Fibroblast of skin of scalp (primary cell): ENCODE results near the gene GLIS1.

Experiments
- DNase-seq: peaks from one replicate; pipeline ENCODE4 v3.0.0-alpha.2; 2013

The GLIS1 gene

DNA sequence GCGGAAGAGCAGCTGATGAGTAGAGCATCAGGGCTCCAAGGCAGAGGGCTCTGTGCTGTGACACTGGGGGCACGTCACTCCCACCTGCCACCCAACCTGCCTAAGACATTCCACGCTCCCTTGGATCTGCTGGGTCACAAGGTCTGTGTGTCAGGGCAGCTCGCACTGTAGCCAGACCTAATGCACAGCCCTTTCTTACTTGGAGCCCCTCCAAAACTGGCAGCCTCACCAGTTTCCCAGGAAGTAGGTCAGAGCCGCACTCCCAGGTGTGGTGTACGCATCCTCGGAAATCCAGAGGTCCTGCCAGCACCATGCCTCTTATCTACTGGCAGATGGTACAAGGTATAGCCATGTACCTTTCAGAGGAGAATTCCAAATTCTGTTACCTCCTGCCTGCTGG is 257.5 kb downstream of the GLIS1 start:
- no peak for DNase-seq

DNA sequence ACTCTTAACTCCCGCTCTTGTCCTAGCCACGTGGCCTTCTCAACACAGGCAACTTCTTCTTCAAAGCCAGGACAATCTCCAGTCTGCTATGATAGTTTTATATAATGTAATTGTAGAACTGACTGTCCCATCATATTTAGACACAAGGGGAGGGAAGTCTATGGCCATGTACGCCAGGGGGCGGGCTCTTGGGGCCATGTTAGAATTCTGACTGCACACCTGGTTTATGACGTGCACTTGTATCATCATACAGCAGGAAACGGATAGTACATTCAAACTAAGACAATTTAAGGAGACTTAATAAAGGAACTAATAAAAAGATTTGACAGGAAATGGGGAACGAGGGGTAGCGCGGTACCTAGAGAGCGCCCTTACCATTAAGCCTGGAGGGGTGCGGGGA is 258.3 kb downstream of the GLIS1 start:
- no peak for DNase-seq

DNA sequence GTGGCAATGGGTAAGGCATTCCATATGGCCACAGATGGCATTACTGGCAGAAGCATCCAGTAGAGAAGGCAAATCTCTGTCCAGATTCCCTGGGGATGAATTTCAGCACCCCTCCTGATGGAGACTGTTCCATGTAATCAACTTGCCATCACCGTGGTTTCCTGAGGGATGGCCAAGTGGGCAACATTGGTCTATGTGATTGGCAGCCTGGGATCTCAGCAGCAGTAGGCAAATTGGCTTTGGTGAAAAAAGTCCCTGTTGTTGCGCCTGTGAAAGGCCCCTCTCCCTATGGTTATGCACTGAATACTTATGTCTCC is 260.5 kb downstream of the GLIS1 start:
- no peak for DNase-seq

DNA sequence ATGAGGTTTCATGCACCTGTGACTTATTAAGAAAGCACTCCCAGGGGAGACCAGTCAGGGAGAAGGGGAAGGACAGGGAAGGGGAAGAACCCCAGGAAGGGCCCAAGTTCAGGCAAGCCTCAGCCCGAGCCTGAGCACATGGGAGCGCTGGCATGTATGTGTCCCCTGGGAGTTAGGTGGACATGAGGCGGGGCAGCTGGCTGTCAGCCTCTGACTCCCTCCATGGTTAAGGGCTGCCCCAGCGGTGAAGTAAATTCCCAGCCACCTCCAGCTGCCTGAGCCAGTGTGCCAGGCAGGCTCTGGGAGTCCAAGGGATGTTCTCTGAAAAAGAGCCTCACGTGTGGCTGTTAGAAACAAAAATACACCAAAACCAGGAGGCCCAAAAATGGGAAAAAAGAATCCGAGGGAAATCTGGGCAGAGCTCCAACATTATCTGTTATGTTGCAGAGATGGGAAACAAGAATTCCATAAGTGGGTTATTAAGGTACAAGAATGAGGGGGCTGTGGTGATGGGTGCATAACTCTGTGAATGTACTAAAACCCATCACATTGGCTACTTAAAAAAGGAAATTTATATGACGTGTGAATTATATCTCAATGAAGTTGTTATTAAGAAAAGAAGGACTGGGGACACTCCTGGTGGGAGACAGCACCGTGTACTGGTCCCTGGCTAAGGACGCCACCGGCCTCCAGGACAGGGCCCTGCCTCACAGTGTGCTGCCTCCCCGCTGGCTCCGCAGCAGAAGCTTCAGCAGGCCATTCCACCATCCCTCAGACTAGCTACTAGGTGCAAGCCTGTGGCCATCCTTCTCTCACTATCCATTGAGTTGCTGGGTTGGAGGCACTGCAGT is 261.1 kb downstream of the GLIS1 start:
- peak; percentile 65 for DNase-seq

DNA sequence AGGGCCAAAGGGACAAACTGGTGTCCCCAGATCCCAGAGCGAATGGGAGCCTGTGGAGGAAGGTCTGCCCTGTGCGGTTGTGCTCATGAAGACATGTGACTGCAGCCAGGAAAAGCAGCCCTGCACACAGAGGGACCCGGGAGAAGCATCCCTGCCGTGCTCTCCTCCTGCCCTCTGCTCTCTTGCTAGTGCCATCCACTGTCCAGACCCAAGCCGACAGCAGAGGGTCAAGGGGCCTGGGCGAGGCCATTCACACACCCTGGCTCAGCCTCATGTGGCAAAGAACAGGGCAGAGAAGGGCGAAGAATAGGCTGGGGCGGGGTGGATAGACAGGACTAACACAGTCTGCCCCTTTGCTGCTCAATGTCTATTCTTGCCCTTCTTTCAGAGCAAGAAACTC is 262.4 kb downstream of the GLIS1 start:
- no peak for DNase-seq

DNA sequence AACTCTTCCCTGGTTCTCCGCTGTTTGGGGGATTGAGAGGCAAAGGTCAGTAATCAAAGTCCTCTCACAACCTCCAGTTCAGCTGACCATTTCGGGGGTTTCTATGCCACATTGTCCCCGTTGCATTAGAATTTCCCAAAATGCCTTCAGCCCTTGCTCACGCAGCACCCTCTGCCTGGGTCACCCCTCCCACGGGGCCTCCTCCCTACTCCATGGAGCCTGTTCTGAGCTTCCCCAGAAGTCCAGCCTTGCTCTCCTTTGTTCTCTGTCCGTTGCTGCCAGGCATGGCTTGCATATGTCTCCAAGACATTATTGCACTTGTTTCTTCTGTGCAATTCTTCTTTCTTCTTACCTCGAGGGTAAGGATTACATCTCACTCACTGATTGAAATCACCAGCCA is 263.3 kb downstream of the GLIS1 start:
- no peak for DNase-seq

DNA sequence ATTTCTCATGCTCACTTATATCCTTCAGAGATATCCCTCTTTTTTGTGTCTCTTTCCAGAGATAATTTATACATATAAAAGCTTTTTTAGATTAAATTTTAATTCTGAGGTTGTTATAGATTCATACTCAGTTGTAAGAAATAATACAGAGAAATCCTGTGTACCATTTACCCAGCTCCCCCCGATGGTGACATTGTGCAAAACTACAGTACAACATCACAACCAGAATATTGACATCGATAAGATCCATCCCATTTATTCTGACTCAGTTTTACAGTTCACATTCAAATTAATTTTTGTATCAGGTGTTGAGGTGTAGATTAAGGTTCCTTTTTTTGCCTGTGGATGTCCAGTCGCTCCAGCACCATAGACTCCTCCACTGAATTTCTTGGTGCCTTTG is 265.5 kb downstream of the GLIS1 start:
- no peak for DNase-seq

DNA sequence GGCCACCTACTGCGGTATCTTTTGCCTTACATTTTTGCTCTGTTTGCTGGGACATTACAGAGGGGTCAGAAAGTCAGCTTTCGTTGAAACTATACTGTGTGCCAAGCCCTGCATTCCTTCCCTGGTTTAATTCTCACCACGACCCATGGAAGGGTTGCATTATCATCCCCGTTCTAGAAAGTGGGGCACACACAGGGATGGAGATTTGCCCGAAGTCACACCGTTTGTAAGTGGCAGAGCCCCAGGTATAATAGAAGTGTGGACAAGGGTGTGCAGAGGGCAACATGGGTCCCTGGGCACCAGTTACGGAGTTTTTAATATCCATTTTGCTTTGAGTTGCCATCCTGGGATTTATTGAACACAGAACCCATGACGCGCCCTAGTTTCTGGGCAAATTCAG is 268.0 kb downstream of the GLIS1 start:
- DNase-seq, result no peak

DNA sequence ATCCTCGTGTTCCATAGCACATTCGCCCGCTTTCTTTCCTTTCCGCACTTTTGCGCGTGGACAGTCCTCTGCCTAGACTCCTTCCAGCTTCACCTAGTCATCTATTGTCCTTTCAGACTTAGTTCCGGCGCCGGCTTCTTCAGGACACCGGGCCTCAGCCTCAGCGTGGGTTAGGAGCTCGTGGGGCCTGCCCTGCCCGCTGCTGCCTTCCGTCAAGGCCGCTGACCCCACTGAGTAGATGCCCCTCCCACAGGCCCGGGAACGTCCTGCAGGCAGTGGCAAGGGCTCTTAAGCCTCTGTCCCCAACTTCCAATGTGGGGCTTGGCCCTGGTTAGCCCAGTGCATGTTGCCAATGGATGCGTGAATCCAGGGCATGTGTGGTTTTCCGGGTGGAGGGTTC is 268.4 kb downstream of the GLIS1 start:
- DNase-seq, result no peak

DNA sequence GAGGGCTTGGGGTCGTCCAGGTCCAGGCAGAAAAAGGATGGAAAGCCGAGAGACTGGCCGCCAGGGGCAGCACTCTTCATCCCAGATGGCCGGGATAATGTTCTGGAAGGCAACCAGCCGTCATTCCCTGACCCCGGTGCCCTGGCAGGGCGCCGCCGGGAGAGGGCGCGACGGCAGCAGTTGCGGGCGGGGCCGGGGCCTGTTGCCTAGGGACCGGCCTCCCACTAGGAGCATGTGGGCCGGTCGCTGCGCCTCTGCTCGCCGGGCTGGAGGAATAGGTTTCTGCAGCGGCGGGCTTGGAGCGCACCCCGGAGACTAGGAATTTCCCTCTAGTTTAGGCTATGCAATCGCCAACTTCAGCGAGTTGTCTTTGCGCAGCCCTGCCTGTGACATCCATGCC is 268.8 kb downstream of the GLIS1 start:
- DNase-seq, result peak; percentile 86

DNA sequence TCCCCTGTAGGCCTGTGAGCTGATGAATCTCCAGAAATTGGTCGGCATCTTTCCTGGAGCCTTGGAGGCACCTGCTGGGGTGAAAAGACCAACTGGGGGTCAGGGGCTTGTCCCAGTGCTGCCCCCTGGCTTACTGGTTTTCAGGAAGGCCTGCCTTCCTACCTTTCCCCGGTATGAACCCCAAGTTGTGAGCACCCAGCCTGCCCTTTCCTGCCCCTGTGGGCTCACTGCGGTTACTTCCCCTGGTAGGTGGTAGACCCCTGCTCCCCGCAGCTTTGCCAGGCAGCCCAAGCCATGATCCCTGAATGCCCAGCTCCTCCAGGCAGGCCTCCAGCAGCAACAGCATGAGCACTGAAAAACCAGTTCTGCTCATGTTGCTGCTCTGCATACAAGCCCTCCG is 269.6 kb downstream of the GLIS1 start:
- DNase-seq, result no peak

DNA sequence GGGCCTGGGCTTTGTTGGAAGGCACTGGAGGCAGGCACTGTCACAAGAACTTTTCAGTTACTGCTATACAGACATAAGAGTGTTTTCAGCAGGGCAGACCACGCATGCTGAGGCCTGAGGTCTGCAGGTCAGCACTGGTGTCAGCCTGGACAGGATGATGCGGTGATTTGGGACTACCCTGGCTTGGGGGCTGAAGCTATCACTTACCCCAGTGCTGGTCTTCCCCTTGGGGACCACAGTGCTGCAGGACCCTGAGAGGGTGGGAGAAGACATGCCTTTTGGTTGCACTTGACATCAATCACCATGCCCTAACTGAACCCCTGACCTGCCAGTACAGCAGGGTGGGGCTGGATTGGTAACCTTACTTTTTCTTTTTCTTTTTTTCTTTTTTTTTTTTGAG is 270.6 kb downstream of the GLIS1 start:
- DNase-seq, result no peak

DNA sequence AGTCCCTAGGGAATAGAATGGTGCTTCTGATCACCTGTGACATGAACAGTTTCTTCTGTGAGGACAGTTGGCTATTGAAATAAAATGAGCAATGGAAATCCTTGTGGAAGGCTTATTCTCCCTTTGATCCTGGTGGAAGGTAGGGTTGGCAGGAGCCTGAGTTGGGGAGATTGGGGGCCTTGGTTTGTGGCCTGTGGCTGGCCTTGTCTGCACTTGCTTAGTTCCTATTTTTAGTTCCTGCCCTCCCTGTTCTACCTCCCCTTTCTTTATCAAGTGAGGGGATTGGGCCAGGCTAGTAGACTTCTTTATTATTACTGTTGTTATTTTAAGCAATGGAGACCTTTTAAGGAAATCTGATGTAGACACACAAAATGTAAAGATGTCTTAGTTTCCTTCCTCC is 271.6 kb downstream of the GLIS1 start:
- no peak for DNase-seq

DNA sequence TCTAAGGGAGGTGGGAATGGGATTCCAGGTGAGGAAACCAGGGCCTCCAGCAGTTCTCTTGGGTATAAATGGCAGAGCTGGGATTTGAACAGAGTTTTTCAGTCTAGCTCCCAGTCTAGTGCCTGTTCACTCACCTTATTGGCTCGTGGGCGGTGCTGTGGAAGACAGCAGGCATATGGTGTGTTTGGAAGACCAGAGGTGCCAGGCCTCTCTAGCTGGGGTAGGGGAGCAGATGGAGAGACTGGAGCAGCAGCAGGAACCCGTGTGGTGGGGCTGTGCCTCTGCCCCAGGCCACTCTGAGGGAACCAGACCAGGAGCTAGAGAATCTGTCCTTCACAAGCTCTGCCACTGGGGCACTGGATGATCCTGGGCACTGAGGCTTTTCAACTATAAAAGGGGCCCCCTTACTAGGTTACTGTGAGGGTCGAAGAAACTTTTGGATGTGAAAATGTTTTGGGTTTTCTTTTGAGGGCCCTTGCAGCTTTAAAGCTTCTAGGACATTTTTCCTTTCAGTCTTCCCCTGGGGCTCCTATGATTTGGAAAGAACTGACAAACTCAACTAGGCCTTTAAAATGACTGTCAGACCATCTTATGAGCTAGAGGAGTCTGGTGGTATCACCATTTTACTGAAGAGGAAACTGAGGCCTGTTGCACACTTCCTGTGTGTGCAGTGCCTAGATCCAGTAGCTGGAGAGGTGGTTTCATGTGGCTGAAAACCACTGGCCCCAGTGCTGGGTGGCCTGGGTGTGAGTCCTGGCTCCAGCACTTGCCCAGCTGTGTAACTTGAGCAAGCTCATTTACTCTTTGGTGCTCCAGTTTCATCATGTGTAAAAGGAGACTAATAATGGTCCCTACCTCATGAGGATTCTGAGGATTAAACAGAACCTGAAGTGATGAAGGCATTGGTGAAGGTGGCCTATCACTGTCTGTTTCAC is 273.7 kb downstream of the GLIS1 start:
- no peak for DNase-seq

DNA sequence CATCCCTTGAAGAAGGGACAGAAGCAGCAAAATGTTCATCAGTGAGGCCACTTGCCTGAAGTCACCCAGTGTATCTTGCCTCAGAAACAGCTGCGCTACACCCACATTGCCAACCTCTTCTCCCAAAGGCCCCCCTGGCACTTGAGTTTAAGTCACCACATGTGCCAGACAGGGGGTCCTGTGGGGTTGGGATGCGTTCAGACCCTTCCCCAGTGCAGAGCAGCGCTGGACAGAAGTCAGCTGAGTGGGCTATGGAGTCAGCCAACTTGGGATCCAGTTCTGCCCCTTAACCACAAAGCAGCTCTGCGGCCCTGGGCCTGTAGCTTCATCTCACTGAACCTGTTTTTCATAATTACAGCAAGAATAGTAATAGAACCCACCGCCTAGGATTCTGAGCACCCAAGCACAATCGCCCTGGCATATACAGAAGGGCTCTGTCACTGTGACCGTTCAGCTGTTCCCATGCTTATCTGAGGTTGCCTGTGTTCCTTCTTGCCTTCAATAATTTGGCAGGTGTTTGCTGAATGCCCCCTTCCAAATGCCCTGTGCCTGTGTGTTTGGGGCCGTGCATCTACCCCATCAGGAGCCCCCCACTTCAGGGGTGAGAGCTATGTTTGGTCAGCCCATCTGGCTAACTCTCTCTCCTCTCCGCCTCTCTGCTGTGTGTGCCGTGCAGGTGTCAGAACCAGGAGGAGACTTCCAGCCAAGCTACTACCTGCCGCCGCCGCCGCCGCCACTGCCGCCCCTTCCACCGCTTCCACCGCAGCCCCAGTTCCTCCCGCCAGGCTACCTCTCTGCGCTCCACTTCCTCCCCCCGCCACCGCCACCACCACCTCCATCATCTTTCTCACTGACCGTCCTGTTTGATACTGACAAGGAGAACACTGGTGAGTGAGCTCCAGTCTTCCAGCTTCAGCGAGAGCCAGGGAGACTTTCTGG is 274.7 kb downstream of the GLIS1 start:
- no peak for DNase-seq

DNA sequence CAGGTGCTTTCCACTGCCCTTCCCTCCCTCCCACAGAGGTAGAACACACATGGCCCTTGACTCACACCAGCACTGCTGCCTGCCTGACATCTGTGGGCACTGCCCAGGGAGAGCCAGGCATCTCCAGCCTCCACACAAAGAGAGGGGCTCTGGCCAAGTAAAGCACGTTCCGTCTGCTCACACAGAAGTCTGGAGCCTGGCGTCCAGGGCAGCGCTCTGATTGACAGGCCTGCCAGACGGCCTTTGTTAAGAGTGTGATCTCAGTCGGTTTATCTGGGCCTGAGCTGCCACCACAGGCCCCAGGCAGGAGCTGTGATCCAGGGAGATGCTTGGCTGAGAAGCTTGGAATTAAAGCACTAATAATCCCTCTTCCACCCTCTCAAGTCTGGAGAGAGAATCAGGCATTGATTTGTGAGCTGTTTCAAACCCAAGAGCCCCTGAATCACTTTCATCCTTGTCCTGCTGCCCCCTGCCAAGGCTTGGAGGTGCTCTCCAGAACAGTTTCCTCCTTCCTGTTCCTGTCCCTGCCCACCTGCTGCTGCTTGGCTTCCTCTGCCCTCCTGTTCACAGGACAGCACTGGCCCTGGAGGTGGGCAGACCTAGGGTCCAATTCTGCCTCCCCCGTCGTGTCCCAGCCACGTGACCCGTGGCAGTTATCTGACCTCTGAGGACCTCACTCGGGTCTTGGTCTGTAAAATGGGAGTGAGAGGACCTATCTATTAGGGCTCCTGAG is 276.0 kb downstream of the GLIS1 start:
- no peak for DNase-seq

DNA sequence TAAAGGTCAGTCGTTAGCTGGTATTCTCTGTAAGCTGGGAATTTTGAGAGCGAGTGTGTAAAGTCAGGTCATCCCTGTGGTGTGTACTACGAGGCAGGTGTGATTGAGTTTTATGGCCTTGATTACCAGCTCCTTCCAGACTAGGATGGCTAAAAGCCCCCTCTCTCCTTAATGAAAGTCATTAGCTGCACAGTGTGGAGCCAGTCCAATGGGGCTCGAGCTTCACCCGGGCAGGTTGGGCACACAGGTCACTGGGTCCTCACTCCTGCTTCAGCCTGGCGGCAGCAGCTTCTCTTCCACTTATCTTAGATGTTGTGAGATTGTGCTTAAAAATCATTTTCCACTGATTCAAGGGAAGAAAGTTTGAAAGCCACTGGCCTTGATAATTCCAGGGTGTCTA is 276.8 kb downstream of the GLIS1 start:
- no peak for DNase-seq

DNA sequence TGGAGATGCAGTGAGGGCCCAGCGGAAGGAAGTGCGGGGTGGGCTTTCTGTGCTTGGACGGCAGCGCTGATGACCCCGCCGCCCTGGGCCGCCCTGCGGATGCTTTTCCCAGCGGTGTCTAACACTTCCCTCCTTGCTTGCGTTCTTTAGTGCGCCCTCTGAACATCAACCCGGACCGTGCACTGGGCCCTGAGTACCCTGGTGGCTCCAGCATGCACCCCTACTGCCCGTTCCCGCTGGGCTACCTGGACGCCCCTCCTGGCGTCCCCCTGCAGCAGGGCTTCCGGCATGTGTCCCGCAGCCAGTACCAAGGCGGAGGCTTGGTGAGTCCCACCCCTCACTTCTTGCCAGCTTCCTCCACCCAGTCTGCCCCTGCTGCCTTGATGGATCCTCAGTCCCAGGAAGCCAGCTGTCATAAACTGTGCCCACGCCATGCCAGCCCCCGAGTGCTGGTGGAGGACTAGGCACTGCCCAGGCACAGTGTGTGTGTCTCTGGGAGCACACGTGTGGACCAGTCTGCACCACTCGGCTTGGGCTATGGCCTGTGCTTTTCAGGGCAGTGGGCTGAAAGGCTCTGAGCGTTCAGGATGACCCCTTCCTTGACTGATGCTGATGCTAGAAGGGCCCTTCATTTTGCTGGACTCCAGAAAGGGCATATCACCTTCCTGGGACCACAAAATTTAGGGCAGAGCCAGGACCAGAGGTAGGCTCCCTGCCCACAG is 277.5 kb downstream of the GLIS1 start:
- DNase-seq, result no peak

DNA sequence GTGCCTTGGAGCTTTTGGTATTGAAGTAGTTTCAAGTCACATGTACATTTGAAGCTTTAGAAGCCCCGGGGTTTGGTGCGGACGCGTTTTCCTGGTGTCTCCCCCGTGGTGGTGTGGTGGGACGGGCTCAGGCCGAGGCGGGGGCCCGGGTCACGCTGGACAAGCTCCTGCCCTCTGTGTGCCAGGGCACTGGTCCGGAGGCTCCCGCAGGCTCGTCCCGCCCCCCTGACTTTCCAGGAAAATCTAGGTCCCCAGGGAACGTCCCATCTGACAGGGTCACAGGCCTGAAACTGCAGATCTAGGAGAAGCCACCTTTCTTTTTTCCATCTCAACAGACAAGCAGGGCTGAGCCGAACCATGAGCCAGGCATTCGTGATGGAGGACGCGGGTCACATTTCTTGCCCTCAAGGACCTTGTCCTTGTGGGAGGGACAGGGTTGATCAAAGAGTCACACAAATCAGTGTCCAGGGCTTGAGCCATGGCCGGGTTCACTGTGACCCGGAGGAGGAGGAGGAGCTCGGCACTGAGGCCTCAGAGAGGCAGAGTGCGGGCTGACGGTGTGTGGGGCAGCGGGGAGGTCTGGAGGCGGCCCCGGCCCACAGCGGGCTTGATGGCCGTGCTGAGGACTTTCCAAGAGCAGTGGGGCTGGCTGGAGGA is 278.2 kb downstream of the GLIS1 start:
- no peak for DNase-seq

DNA sequence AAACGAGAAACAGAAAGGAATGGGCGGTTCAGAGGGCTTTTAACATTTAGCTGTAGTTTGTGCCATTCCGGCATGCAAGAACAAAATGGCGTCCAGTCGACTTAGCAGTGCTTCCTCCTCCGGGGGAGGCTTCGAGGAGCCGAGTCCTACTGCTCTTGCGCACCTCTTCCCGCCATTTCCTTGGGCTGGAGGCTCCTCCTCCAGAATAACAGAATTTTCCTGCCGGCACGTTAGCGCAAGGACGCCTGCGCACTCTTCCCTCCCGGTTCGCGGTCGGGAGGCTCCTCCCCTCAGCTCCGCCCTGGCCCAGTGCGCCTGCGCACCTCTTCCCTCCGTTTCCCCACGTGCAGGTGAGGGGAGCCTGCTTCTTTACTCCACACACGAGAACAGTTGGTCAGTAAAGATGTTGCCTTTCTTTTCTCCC is 278.7 kb downstream of the GLIS1 start:
- DNase-seq, result no peak
